NCI-H510A (cell line): ENCODE data around the gene PABPC1L.

Experiments
- DNase-seq: peaks from one replicate; lab custom pipeline; 2025; lab: John Stamatoyannopoulos, UW

PABPC1L gene

DNA sequence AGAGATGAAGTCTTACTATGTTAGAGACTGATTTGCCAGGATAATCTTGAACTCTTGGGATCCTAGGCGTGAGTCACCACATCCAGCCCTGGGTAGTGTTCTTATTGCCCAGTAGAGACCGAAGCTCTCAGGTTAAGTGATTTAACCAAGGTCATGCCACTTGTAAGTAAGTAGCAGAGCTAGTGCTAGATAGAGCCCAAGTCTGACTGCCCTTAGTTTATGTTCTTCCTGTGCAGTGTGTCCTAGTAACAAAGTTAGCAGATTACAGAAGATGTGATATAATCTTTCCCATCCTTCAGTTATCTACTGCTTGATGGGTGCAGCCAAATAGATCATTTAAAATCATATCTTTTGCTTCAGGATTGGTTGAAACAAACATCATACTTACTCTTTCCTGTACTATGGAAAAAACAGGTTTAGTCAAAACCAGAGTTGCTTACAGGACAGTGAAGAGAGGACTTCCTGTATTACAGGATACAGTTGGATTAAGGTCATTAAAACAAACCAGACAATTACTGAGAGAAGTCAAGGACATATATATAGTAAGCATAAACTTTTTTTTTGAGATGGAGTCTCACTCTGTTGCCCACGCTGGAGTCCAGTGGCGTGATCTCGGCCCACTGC lies 9.5 kb upstream of the PABPC1L start:
- DNase-seq: no peak

DNA sequence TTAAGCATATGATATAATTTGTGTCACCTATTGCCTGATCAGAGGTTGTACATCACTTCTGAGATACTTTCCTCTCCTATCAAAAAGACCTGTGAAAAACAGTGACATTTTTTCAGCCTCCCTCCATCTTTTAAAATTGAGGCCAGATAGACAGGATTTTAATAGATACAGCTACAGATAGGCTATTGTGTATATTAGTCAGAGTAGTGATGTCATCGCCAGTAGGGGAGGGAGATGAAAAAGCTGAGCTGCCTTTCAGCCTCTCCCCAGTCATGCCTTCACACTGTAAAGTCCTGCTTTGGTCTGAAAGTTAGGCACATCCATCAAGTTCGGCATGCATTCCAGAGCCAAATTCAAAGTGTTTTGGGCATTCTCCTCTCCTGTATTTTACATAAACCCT lies 7.9 kb upstream of the PABPC1L start:
- no peak for DNase-seq

DNA sequence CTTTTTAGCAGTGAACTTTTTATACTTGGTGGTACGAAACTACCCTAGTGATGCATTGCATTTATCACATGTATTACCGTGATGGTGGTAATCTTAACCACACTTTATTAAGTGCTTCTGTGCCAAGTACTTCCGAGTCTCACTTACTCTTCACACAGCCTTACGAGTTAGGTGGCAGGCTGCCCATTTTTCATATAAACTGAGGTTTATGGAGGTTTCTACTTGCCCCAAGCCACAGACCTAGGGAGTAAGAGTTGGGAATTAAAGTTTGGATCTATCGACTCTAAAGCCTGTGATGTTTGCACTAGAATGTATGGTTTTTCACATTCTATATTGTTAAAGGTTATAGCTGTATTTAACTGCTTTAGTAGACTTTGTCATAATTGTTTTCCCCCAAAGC lies 5.5 kb upstream of the PABPC1L start:
- DNase-seq: no peak

DNA sequence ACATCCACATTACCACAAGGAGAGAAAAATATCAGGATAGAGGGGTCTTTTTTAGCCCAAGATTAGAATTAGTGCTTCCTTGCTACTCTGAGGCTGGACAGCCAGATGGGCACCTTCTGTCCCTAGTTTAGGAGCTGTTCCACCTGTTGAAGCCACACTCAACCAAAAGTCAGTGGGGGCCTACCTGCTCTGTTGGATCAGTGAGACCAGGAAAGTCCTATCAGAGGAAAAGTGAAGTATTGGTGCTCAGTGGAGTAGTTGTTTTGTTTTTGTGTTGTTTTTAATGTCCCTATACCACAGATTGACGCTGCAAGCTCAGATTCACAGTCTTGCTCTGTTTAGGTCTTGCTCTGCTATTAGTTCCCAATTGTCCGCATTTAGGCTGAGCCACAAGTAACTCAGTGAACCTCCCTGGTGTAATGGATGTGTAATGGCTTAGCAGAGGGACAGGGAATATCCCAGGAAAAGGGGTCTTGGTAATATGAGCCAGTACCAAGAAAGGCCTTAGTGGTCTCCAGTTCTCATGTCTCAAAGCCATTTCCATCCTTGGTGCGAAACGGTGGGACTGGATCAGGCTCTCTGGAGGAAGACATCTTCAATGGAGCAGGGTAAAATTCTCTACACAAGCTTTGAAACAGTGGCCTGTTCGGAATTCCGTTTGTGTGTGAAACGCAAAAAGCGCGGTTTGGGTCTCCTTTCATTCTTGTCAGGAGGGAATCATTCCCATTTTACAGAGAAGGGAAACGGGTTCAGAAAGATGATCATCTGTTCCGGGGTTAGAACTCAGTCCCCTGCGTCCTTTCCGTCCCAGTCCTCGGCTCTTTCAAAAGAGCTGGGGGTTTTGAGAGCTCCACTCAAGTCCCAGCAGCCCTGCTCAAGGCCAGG lies 631 bp upstream of the PABPC1L start:
- DNase-seq: no peak

DNA sequence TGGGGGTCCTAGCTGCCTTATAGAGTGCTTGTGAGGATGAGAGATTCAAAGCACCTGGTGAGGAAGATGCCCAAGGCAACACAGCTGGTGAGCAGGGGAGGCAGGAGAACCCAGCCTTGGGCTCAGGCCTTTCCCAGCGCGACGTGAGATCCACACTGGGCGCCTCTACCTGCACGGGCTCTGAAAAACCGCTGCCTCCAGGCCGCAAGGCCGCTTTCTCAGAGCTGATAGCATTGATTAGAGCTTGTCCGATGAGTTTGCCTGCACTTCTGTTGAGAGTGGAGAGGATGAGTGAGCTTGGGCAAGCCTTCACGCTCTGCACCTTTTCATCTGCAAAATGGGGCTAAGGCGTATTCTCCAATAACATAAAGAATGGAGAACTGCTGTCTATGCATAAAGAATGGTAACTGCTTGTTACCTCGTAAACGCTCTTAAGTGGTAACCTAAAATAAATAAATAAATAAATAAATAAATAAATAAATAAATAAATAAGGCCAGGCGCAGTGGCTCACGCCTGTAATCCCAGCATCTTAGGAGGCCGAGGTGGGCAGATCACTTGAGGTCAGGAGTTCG lies 916 bp downstream of the PABPC1L start:
- DNase-seq: no peak

DNA sequence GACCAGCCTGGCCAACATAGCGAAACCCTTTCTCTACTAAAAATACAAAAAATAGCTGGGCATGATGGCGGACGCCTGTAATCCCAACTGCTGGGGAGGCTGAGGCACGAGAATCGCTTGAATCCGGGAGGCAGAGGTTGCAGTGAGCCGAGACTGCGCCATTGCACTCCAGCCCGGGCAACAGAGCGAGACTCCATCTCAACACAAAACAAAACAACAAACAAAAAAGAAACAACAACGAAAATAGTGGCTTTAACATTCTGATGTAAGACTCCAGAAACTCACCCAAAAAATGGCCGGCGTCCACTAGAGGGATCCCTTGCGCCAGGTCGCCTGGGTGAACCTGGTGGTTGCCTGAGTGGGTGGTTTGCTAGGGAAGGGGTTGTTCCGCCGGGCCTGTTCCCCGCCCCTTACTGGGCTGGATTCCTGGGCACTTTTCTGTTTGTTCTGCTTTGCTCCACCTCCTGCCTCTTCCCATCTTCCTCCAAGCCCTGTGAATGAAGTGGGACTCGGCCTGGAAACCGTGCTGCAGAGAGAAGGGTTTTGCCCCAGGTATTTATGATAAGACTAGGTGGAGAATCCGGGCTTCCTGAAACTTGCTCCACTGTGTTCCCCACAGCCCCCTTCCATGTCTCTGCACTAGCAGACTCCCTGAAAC lies 1.5 kb downstream of the PABPC1L start:
- DNase-seq: peak; percentile 9

DNA sequence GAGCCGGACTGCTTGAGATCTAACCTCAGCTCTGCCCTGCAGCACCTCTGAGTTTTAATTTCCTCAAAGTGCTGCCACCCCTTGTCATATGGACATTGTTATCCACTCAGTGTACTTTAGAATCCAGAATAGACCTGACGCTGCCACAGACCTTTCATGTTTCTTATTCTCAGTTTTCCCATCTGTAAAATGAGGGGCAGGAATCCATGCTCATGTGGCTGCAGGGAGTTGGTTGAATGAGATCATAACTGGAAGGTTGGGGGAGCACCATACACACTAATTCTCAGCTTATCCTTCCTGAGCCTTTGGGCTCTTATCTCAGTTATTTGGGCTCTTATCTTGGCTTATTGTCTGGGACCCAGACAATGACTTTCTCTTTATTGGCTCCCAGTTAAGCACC lies 2.3 kb downstream of the PABPC1L start:
- DNase-seq: no peak

DNA sequence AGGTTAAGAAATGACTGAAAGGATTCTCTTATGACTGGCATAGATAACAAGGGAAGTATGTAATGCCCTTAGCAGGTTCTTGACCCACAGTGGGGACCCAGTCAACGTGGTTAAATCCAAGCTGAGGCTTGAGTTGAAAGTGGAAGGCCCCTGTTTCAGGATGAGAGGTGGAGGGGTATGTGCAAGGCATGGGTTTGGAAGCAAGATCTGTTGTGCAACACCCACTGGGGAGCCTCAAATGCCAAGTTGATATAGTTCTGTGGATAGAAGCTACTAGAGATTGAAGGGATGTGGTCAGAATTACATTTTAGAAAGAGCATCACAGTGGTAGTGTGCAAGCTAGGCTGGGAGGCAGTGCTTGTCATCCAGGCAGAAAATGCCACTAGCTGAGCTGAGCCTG lies 5.1 kb downstream of the PABPC1L start:
- DNase-seq: no peak

DNA sequence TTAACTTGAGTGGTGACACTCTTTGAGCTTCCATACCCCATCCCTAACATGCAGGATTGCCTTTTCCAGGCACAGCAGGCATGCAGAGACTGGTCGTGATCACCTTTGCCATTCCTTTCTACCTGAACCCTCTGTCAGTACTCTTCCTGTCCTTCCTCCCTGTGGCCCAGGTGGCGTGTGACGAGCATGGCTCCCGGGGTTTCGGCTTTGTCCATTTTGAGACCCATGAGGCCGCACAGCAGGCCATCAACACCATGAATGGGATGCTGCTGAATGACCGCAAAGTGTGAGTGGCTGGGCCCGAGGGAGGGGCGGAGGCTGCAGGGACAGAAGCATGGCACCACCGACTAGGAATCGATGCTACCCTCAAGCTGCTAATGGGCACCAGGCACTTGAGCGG lies 6.7 kb downstream of the PABPC1L start:
- DNase-seq: no peak

DNA sequence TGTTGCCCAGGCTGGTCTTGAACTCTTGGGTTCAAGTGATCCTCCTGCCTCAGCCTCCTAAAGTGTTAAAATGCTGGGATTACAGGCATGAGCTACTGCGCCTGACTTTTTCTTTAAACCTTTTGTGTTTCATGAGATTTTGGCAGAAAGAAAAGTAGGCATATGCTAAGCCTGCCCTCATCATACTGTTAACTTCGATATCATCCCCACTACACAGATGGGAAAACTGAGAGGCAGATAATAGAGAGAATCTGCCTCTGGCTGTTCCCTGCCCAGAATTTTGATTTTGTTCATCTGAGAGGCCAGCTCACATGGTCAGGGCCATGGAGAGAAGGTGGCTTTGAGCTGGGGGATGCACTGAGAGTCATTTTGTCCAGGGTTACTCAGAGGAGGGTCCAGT lies 7.5 kb downstream of the PABPC1L start:
- no peak for DNase-seq

DNA sequence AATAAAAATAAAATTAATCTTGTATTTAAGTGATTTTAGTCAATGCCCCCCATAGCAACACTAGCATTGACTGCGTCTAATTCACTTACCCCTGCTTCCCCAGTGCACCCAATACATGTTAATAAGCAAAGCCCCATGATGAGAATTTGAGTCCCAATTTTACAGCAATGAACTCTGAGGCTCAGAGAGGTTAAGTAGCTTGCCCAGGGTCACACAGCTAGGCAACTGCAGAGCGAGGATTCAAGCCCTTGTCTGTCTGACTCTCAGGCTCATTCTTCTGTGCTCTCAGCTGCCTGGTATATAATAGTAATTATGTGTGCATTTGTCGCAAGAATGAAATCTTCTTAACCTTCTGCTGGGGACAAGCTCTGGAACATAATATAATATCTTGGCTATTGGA lies 8.5 kb downstream of the PABPC1L start:
- no peak for DNase-seq

DNA sequence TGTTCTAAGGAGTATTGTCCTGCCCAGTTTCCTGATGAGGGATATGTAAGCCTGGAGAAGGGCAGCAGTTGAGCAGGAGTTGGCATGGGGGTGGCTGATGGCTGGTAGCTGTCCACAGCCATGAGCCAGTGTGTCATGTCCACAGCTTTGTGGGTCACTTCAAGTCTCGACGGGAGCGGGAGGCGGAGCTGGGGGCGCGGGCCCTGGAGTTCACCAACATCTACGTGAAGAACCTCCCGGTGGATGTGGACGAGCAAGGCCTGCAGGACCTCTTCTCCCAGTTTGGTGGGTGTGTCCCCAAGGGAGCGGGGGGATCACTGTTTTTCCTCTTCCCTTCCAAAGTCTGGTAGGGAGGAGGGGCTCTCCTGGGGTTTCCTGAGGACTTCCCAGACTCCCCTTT lies 8.9 kb downstream of the PABPC1L start:
- no peak for DNase-seq

DNA sequence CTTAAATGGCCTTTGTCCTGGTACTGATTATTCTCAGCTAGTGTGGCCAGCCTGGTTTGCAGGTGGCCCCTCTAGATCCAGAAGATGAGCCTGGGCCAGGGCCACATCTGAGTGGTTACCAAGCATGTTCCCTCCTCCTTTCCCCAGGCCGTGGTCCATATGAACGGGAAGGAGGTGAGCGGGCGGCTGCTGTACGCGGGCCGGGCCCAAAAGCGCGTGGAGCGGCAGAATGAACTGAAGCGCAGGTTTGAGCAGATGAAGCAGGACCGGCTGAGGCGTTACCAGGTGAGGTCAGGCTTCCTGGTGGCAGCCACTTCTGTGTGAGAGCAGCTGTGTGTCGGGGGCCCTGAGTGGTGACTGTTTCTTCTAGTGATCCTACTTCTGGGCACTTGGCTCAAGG lies 11.6 kb downstream of the PABPC1L start:
- no peak for DNase-seq

DNA sequence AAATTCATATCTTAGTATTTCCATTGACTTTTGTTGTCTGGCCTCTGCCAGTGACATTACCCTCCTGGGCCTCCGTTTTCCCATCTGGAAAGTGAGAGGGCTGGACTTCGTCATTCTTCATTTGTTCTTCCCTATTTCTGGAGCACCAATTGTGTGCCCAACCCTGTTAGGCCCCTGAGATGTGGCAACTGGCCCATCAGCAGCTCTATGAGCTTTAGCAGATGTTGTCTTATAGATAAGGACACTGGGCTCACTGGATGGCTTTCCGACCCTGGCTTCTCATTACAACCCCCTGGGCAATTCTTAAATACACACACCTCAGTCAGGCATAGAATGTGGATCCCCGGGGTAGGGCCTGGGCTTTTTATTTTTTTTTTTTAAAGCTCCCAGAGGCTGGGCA lies 14.7 kb downstream of the PABPC1L start:
- no peak for DNase-seq

DNA sequence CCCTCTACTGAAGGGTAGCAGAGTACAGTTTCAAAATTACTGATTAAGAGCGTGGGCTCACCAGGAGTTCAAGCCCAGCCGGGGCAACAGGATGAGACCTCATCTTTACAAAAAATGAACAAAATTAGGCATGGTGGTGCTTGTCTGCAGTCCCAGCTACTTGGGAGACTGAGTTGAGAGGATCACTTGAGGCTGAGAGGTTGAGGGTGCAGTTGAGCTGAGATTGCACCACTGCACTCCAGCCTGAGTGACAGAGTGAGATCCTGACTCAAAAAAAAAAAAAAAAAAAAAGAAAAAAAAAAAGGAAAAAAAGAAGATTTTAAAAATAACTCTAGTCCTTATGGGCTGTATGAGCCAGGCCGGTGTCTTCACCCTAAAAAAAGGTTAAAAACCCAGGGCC lies 18.7 kb downstream of the PABPC1L start:
- no peak for DNase-seq

DNA sequence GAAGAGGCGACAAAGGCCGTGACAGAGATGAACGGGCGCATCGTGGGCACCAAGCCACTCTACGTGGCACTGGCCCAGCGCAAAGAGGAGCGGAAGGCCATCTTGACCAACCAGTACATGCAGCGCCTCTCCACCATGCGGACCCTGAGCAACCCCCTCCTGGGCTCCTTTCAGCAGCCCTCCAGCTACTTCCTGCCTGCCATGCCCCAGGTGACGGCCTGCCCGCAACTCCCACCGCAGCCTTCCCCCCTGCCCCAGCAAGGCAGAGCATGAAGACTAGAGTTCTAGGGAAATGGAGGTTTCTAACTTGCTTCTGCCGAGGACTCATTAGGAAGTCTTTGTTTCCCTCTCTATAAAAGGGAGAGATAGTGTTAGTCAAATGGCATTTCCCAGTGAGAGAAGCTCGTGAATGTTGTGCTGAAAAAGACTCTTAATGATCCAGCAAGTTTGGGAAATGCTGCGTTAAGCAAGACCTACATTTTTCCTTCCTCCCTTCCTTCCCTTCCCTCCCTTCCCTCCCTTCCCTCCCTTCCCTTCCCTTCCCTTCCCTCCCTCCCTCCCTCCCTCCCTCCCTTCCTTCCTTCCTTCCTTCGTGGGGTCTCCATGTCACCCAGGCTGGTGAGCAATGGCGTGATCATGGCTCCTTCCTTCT lies 20.8 kb downstream of the PABPC1L start:
- no peak for DNase-seq

DNA sequence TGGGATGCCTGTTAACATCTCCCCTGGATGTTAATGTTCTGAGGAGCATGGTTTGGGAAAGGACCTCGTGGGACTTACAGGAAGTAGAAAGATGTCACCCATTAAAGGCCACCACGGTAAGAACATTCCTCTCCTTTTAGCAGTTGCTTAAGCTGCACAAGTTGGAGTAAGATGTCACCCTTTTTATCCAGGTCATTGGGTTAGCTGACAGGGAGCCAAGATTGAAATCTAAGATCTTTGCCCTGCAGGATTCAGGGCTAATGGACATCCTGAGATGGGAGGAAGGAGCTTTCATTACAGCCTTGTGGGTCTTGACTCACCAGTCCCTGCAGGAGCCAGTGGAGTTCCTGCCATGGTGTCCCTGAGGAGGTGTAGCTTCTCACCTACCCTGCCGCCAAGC lies 22.1 kb downstream of the PABPC1L start:
- no peak for DNase-seq

DNA sequence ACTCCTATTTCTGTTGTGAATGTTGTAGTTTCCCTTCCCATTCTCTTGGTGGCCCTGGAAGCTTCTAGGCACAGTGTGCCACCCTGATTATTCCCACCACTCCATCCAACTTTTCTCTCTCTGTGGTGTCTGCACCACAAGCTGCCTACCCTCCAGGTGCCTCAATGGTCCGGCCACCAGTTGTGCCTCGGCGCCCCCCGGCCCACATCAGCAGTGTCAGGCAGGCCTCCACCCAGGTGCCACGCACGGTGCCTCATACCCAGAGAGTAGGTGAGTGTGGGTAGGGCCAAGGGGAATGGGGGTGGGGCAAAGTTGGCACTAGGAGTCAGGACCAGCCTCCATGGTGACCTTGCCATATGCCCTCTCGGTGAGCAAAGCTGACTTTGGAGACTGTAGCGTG lies 23.1 kb downstream of the PABPC1L start:
- DNase-seq: no peak

DNA sequence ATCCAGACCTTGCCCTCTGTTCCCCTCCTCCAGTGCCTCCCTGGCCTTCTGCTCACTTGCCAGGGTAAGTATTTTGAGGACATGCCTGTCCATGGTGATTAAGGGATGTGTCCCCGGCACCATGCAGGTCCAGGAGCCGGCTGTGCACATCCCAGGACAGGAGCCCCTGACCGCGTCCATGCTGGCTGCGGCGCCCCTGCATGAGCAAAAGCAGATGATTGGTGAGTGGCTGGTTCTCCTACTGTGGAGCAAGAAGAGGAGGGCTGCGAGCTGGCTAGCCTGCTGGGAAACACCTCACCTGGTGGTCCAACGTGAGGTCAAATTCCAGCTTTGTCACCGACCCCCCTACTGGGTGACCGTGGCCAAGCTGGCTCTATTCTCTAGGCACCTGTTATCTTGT lies 26.6 kb downstream of the PABPC1L start:
- no peak for DNase-seq

DNA sequence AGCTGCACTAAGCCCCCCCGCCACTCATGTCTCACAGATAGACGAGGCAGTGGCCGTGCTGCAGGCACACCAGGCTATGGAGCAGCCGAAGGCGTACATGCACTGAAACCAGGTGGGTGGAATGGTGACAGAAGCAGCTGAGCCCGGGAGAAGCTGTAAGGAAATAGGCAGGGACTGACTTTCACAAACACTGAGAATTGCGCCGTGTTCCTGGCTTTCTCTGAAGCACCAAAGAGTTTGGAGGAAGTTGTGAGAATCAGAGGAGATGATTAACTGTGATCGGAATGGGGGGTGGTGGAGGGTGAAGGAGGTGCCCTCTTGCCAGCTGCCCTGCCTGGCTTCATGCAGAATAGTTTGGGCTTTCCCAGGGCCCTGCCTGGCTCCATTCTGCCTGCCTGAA lies 28.8 kb downstream of the PABPC1L start:
- DNase-seq: no peak

DNA sequence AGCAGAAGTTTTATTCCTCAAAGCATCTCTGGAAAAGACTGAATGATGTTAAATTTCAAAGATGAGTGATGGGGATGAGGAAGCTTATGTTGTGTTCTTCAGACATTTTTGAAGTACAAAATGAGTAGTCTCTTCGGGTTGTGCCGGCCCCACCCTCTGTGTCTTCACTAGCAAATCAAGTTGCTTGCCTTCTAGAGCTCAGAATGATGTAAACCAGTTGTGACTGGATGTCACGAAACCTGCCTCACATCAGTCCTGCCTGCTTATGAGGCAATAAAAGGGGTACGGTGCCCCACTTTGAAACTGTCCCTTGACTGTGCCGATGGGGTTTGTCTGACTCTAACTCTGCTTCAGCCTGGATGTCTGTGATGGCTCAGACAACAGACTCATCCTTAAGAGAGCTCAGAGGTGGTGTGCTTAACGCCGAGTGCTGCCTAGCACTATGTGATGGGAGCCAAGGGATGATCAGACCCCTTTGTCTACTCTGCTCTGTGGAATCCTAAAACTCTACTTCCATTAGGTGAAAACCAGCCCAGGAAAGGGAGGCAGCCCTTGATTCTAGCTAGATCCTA lies 31.3 kb downstream of the PABPC1L start:
- DNase-seq: no peak
